GM23338 (cell line): ENCODE data around the gene DOCK7. TPM values are rescaled to one million over a fixed set of nuclear protein-coding genes. Genes with fewer than 3 reads are reported as not detected.

Experiments used
- ATAC-seq: fragments of 200-7000 bp; cut with Tn5 transposase; 3 replicates; pipeline ENCODE4 v1.9.1; 2020
- DNase-seq: peaks from one replicate; pipeline ENCODE4 v3.0.0-alpha.2; 2015; ENCODE audit warnings: low spot score
- H2AFZ ChIP-seq: fragments of 200-600 bp; sonication (generic); 2 replicates; pipeline ENCODE4 v1.8.0; 2016; ENCODE audit warnings: antibody characterized with exemption, mild to moderate bottlenecking, moderate library complexity
- H3F3A ChIP-seq: fragments of 200-600 bp; sonication (generic); replicated peaks from 2 replicates; pipeline ENCODE4 v1.8.0; 2017; ENCODE audit warnings: antibody characterized with exemption, mixed run types, low read depth
- H3K27ac ChIP-seq: fragments of 200-600 bp; sonication (generic); 2 replicates; pipeline ENCODE4 v1.6.1; 2016; ENCODE audit warnings: low read depth
- H3K27me3 ChIP-seq: fragments of 200-600 bp; sonication (generic); 2 replicates; pipeline ENCODE4 v1.8.0; 2016; ENCODE audit warnings: mild to moderate bottlenecking, mixed run types, moderate library complexity; ENCODE audit not compliant: insufficient read depth
- H3K36me3 ChIP-seq: fragments of 200-600 bp; sonication (generic); 2 replicates; pipeline ENCODE4 v1.8.0; 2016; ENCODE audit warnings: mild to moderate bottlenecking; ENCODE audit not compliant: insufficient read depth
- H3K4me1 ChIP-seq: fragments of 200-600 bp; sonication (generic); 2 replicates; pipeline ENCODE4 v1.8.0; 2016; ENCODE audit warnings: mild to moderate bottlenecking, moderate library complexity; ENCODE audit not compliant: insufficient read depth
- H3K4me2 ChIP-seq: fragments of 200-600 bp; sonication (generic); 2 replicates; pipeline ENCODE4 v1.7.1; 2017; ENCODE audit warnings: mixed run types
- H3K4me3 ChIP-seq: fragments of 200-600 bp; sonication (generic); 2 replicates; pipeline ENCODE4 v1.6.1; 2016; ENCODE audit warnings: mixed run types
- H3K79me2 ChIP-seq: fragments of 200-600 bp; sonication (generic); replicated peaks from 2 replicates; pipeline ENCODE4 v1.8.0; 2017; ENCODE audit warnings: mild to moderate bottlenecking; ENCODE audit not compliant: insufficient read depth
- H3K9me2 ChIP-seq: fragments of 200-600 bp; sonication (generic); 2 replicates; pipeline ENCODE4 v1.8.0; 2017; ENCODE audit not compliant: insufficient read depth
- H4K20me1 ChIP-seq: fragments of 200-600 bp; sonication (generic); replicated peaks from 2 replicates; pipeline ENCODE4 v1.8.0; 2017; ENCODE audit warnings: mild to moderate bottlenecking; ENCODE audit not compliant: insufficient read depth
- H3K27ac Mint-ChIP-seq: 2 replicates; pipeline ENCODE4 v1.8.0; 2020; ENCODE audit warnings: inconsistent platforms, mild to moderate bottlenecking, moderate library complexity, mixed read lengths
- H3K27me3 Mint-ChIP-seq: 3 replicates; pipeline ENCODE4 v1.8.0; 2022; ENCODE audit warnings: low read depth, mild to moderate bottlenecking, moderate library complexity, mixed read lengths, inconsistent platforms; ENCODE audit not compliant: insufficient read depth, poor library complexity
- H3K36me3 Mint-ChIP-seq: 3 replicates; pipeline ENCODE4 v1.8.0; 2021; ENCODE audit warnings: low read depth, mild to moderate bottlenecking, inconsistent platforms, moderate library complexity, mixed read lengths
- H3K4me1 Mint-ChIP-seq: 3 replicates; pipeline ENCODE4 v1.8.0; 2020; ENCODE audit warnings: mild to moderate bottlenecking, inconsistent platforms, mixed read lengths
- H3K4me3 Mint-ChIP-seq: 3 replicates; pipeline ENCODE4 v1.8.0; 2021; ENCODE audit warnings: moderate library complexity, mild to moderate bottlenecking, inconsistent platforms, mixed read lengths
- H3K9me3 Mint-ChIP-seq: 3 replicates; pipeline ENCODE4 v1.8.0; 2020; ENCODE audit warnings: moderate library complexity, mild to moderate bottlenecking, inconsistent platforms, mixed read lengths
- CREB1 ChIP-seq: fragments of 250-450 bp; sonication (Bioruptor Pico); IDR thresholded peaks from 2 replicates; pipeline ENCODE4 v1.5.0; 2020; ENCODE audit warnings: low read depth, mild to moderate bottlenecking, moderate library complexity
- CTCF ChIP-seq, 2 experiments: fragments of 200-600 bp in 1 of 2; sonication (generic) in 1 of 2; conservative IDR thresholded peaks; 2 replicates each; pipeline versions ENCODE4 v1.5.1 to v1.6.1; 2016 to 2017; ENCODE audit warnings: antibody characterized with exemption in 2 of 2, low read depth in 2 of 2, mild to moderate bottlenecking in 2 of 2, moderate library complexity in 1 of 2
- ETS1 ChIP-seq: IDR thresholded peaks from 2 replicates; pipeline ENCODE4 v1.6.1; 2016; ENCODE audit warnings: antibody characterized with exemption
- EZH2 ChIP-seq: fragments of 200-600 bp; sonication (generic); IDR thresholded peaks from one replicate; pipeline ENCODE4 v1.8.0; 2017; ENCODE audit warnings: antibody characterized with exemption, mild to moderate bottlenecking, low read depth; ENCODE audit not compliant: unreplicated experiment
- EZH2phosphoT487 ChIP-seq: fragments of 200-600 bp; sonication (generic); IDR thresholded peaks from one replicate; pipeline ENCODE4 v1.8.1; 2018; ENCODE audit warnings: antibody characterized with exemption; ENCODE audit not compliant: unreplicated experiment
- JUNB ChIP-seq: IDR thresholded peaks from one replicate; pipeline ENCODE4 v1.6.1; 2016; ENCODE audit warnings: antibody characterized with exemption; ENCODE audit not compliant: unreplicated experiment
- NANOG ChIP-seq: IDR thresholded peaks from 2 replicates; pipeline ENCODE4 v1.6.1; 2016; ENCODE audit warnings: antibody characterized with exemption, borderline replicate concordance
- POLR2AphosphoS5 ChIP-seq: IDR thresholded peaks from 2 replicates; pipeline ENCODE4 v1.6.1; 2016; ENCODE audit warnings: antibody characterized with exemption, low read depth
- REST ChIP-seq: IDR thresholded peaks from one replicate; pipeline ENCODE4 v1.6.1; 2018; ENCODE audit warnings: antibody characterized with exemption; ENCODE audit not compliant: unreplicated experiment
- STAT1 ChIP-seq: IDR thresholded peaks from one replicate; pipeline ENCODE4 v1.6.1; 2016; ENCODE audit warnings: antibody characterized with exemption; ENCODE audit not compliant: unreplicated experiment
- ZNF114 ChIP-seq: fragments of 250-450 bp; sonication (Bioruptor Pico); IDR thresholded peaks from 2 replicates; pipeline ENCODE4 v1.5.0; 2020; ENCODE audit warnings: mild to moderate bottlenecking, moderate library complexity
- ZNF331 ChIP-seq: fragments of 250-450 bp; sonication (Bioruptor Pico); IDR thresholded peaks from 2 replicates; pipeline ENCODE4 v1.5.0; 2020; ENCODE audit warnings: low read depth, mild to moderate bottlenecking, moderate library complexity
- ZNF462 ChIP-seq: fragments of 250-450 bp; sonication (Bioruptor Pico); IDR thresholded peaks from 2 replicates; pipeline ENCODE4 v1.5.0; 2020; ENCODE audit warnings: mild to moderate bottlenecking, moderate library complexity
- polyA plus RNA-seq: library from polyadenylated mRNA; unstranded; fragments of >200 nt; fragmentation: Nextera tagmentation; extraction: Ambion mirVana; gene quantifications from 2 replicates; pipeline ENCODE4 v1.2.1, GENCODE V29; 2016
- total RNA-seq: library from RNA; depleted of rRNA; stranded (reverse); fragments of >200 nt; shearing (Covaris generic); gene quantifications from 2 replicates; pipeline ENCODE4 v1.2.3, GENCODE V29; 2014

The DOCK7 gene
- total and polyA plus RNA-seq, 2 experiments from 2014 or later = 20.5 to 37.3 TPM

GRCh38 chr1:62406576-62406975 is 281.6 kb downstream of the DOCK7 start:
- Mint-ChIP-seq H3K9me3 (no peaks in the 10 kb centered on the region), H3K4me3 (no peak overlapping the region), H3K36me3 (no peaks in the 10 kb centered on the region), H3K27ac (no peak overlapping the region), H3K27me3 (peaks cover 4% of the 10 kb centered on the region), H3K4me1 (peaks cover 14% of the 10 kb centered on the region)
- Histone ChIP-seq H3K27me3 (no peaks in the 10 kb centered on the region), H3K9me2 (no peaks in the 10 kb centered on the region), H3K4me3 (no peak overlapping the region), H3F3A (no peaks in the 10 kb centered on the region), H3K79me2 (no peaks in the 10 kb centered on the region), H3K27ac (no peak overlapping the region), H3K36me3 (no peaks in the 10 kb centered on the region), H2AFZ (peak overlapping the region; percentile 86), H3K4me1 (no peaks in the 10 kb centered on the region; the same call in 1 of the 2 replicates), H4K20me1 (no peaks in the 10 kb centered on the region), H3K4me2 (no peak overlapping the region)
- no peak for TF ChIP-seq POLR2AphosphoS5
- no peak for TF ChIP-seq JUNB
- no peak for TF ChIP-seq CTCF (conservative IDR thresholded peaks at IDR 0.05; ENCODE audit: low read depth in 2 of 2)
- TF ChIP-seq ETS1 = no peak
- no peak for TF ChIP-seq STAT1
- TF ChIP-seq CREB1 (CRISPR knock-in tag) = no peak
- TF ChIP-seq ZNF462 (CRISPR knock-in tag) = no peak
- TF ChIP-seq ZNF114 = no peak
- TF ChIP-seq NANOG = no peak
- no peak for TF ChIP-seq EZH2
- no peak for TF ChIP-seq EZH2phosphoT487
- no peak for TF ChIP-seq REST
- TF ChIP-seq ZNF331 (CRISPR knock-in tag) = no peak
- ATAC-seq (peak; percentile 30), DNase-seq (peak; percentile 17)
